H9 (cell line): ENCODE data around the gene TIAM1. TPM values are rescaled to one million over a fixed set of nuclear protein-coding genes. Genes with fewer than 3 reads are reported as not detected.
A peak's percentile ranks its signal among the peaks of the same experiment; 100 is the strongest.

Experiments used
- DNase-seq: peaks from one replicate; pipeline ENCODE4 v3.0.0-alpha.2; 2017
- H2AFZ ChIP-seq: one replicate; pipeline ENCODE4 v1.6.1; 2013; ENCODE audit warnings: mild to moderate bottlenecking, low read length, control low read depth, moderate library complexity
- H2AK5ac ChIP-seq: 2 replicates; pipeline ENCODE4 v1.6.1; 2013; ENCODE audit warnings: low read length, control low read depth, mixed read lengths; ENCODE audit not compliant: insufficient read length
- H2BK120ac ChIP-seq: one replicate; pipeline ENCODE4 v1.6.1; 2013; ENCODE audit warnings: low read depth, mild to moderate bottlenecking, low read length, control low read depth, inconsistent platforms; ENCODE audit not compliant: poor library complexity, severe bottlenecking
- H2BK12ac ChIP-seq: 2 replicates; pipeline ENCODE4 v1.6.1; 2013; ENCODE audit warnings: low read length, control low read depth, mixed read lengths, low read depth; ENCODE audit not compliant: insufficient read length
- H2BK15ac ChIP-seq: 2 replicates; pipeline ENCODE4 v1.6.1; 2013; ENCODE audit warnings: low read depth, low read length, control low read depth
- H2BK20ac ChIP-seq: one replicate; pipeline ENCODE4 v1.6.1; 2013; ENCODE audit warnings: low read depth, mild to moderate bottlenecking, low read length, control low read depth, inconsistent platforms; ENCODE audit not compliant: poor library complexity, severe bottlenecking
- H2BK5ac ChIP-seq: 2 replicates; pipeline ENCODE4 v1.6.1; 2013; ENCODE audit warnings: low read length, control low read depth, mixed read lengths; ENCODE audit not compliant: insufficient read length
- H3K14ac ChIP-seq: 2 replicates; pipeline ENCODE4 v1.6.1; 2013; ENCODE audit warnings: low read length, control low read depth; ENCODE audit not compliant: insufficient read depth
- H3K18ac ChIP-seq: 2 replicates; pipeline ENCODE4 v1.6.1; 2013; ENCODE audit warnings: low read depth, mild to moderate bottlenecking, mixed read lengths, low read length, control low read depth; ENCODE audit not compliant: insufficient read length
- H3K23ac ChIP-seq: 2 replicates; pipeline ENCODE4 v1.6.1; 2013; ENCODE audit warnings: low read length, control low read depth, mixed read lengths, low read depth; ENCODE audit not compliant: insufficient read length
- H3K23me2 ChIP-seq: 2 replicates; pipeline ENCODE4 v1.6.1; 2013; ENCODE audit warnings: low read depth, mild to moderate bottlenecking, mixed read lengths, low read length, control low read depth; ENCODE audit not compliant: insufficient read length, poor library complexity, severe bottlenecking
- H3K27ac ChIP-seq: 2 replicates; pipeline ENCODE4 v1.5.1; 2013; ENCODE audit warnings: low read length, control low read depth, mixed read lengths, low read depth; ENCODE audit not compliant: insufficient read length
- H3K27me3 ChIP-seq: 2 replicates; pipeline ENCODE4 v1.6.1; 2013; ENCODE audit warnings: low read length, control low read depth, inconsistent platforms; ENCODE audit not compliant: insufficient read depth
- H3K4ac ChIP-seq: 2 replicates; pipeline ENCODE4 v1.6.1; 2013; ENCODE audit warnings: low read depth, mild to moderate bottlenecking, control low read depth, inconsistent platforms, low read length, moderate library complexity
- H3K4me1 ChIP-seq: 2 replicates; pipeline ENCODE4 v1.6.1; 2013; ENCODE audit warnings: low read length, control low read depth, inconsistent platforms; ENCODE audit not compliant: insufficient read depth
- H3K4me2 ChIP-seq: 2 replicates; pipeline ENCODE4 v1.6.1; 2013; ENCODE audit warnings: low read length, control low read depth, mixed read lengths; ENCODE audit not compliant: insufficient read length, insufficient read depth
- H3K56ac ChIP-seq: 2 replicates; pipeline ENCODE4 v1.6.1; 2013; ENCODE audit warnings: low read depth, mild to moderate bottlenecking, mixed read lengths, low read length, control low read depth; ENCODE audit not compliant: insufficient read length
- H3K79me1 ChIP-seq: 2 replicates; pipeline ENCODE4 v1.6.1; 2013; ENCODE audit warnings: low read depth, mild to moderate bottlenecking, moderate library complexity, low read length, control low read depth, inconsistent platforms; ENCODE audit not compliant: insufficient read depth, poor library complexity, severe bottlenecking
- H3K79me2 ChIP-seq: 2 replicates; pipeline ENCODE4 v1.6.1; 2013; ENCODE audit warnings: low read length, control low read depth, inconsistent platforms; ENCODE audit not compliant: insufficient read depth
- H3K9ac ChIP-seq: 2 replicates; pipeline ENCODE4 v1.6.1; 2013; ENCODE audit warnings: low read length, control low read depth, mixed read lengths; ENCODE audit not compliant: insufficient read length; ENCODE audit errors: extremely low read depth
- H3K9me3 ChIP-seq: one replicate; pipeline ENCODE4 v1.6.1; 2013; ENCODE audit warnings: low read depth, low read length, inconsistent platforms; ENCODE audit not compliant: control insufficient read depth
- H3T11ph ChIP-seq: one replicate; pipeline ENCODE4 v1.6.1; 2013; ENCODE audit warnings: mild to moderate bottlenecking, low read length, control low read depth, inconsistent platforms
- H4K20me1 ChIP-seq: one replicate; pipeline ENCODE4 v1.6.1; 2013; ENCODE audit not compliant: control insufficient read depth, insufficient read length, insufficient read depth
- H4K5ac ChIP-seq: 2 replicates; pipeline ENCODE4 v1.6.1; 2013; ENCODE audit warnings: low read depth, mild to moderate bottlenecking, mixed read lengths, low read length, control low read depth; ENCODE audit not compliant: insufficient read length
- H4K8ac ChIP-seq: replicated peaks from 2 replicates; pipeline ENCODE4 v1.6.1; 2013; ENCODE audit warnings: low read length, control low read depth, mixed read lengths, low read depth; ENCODE audit not compliant: insufficient read length
- H4K91ac ChIP-seq: 2 replicates; pipeline ENCODE4 v1.6.1; 2013; ENCODE audit warnings: low read depth, mild to moderate bottlenecking, moderate library complexity, mixed read lengths, low read length, control low read depth; ENCODE audit not compliant: insufficient read length
- H3K27ac Mint-ChIP-seq, 3 experiments: 2 replicates in 2 of 3; 3 replicates in 1 of 3; pipeline ENCODE4 v1.8.0; 2020 to 2021; ENCODE audit warnings: mixed read lengths in 3 of 3, mild to moderate bottlenecking in 1 of 3, moderate library complexity in 1 of 3
- H3K27me3 Mint-ChIP-seq: 2 replicates; pipeline ENCODE4 v1.8.0; 2021; ENCODE audit warnings: low read depth, mild to moderate bottlenecking, moderate library complexity, mixed read lengths
- H3K36me3 Mint-ChIP-seq, 3 experiments: 2 replicates in 2 of 3; 3 replicates in 1 of 3; pipeline ENCODE4 v1.8.0; 2020 to 2021; ENCODE audit warnings: low read depth in 3 of 3, mixed read lengths in 3 of 3; ENCODE audit not compliant: insufficient read depth in 1 of 3
- H3K4me1 Mint-ChIP-seq, 2 experiments: 2 replicates each; pipeline ENCODE4 v1.8.0; 2020; ENCODE audit warnings: mixed read lengths in 2 of 2
- H3K4me3 Mint-ChIP-seq, 2 experiments: 2 replicates in 1 of 2; 3 replicates in 1 of 2; pipeline ENCODE4 v1.8.0; 2020 to 2021; ENCODE audit warnings: mild to moderate bottlenecking in 2 of 2, mixed read lengths in 2 of 2, moderate library complexity in 1 of 2
- H3K9me3 Mint-ChIP-seq, 2 experiments: 2 replicates in 1 of 2; 3 replicates in 1 of 2; pipeline ENCODE4 v1.8.0; 2020; ENCODE audit warnings: mild to moderate bottlenecking in 2 of 2, mixed read lengths in 2 of 2, moderate library complexity in 1 of 2
- CTCF ChIP-seq: fragments of 200-600 bp; sonication (generic); conservative IDR thresholded peaks from 3 replicates; pipeline ENCODE4 v1.8.0; 2021; ENCODE audit warnings: antibody characterized with exemption, mild to moderate bottlenecking
- WGBS: extraction: QIAGEN DNeasy Blood & Tissue Kit; methylation state at CpG from one replicate; pipeline ENCODE4 v1.1.7; 2013; ENCODE audit warnings: missing lambda C conversion rate, low lambda C conversion rate, mixed read lengths; ENCODE audit not compliant: insufficient read length; ENCODE audit errors: extremely low coverage; 5-methylcytosine and 5-hydroxymethylcytosine counted together
- total RNA-seq: library from RNA; stranded (reverse); gene quantifications from 2 replicates; pipeline ENCODE4 v1.2.1, GENCODE V29; 2021

The TIAM1 gene
- total RNA-seq, 1 experiment from 2014 or later = 23.1 TPM

GRCh38 chr21:31354604-31355443 lies 10.8 kb upstream of the TIAM1 start:
- Histone ChIP-seq H3K27me3 (no peaks in the 10 kb centered on the region), H2BK15ac (no peak overlapping the region), H2BK20ac (no peak overlapping the region), H3K9ac (no peak overlapping the region), H3K23ac (no peak overlapping the region), H3K4me2 (no peak overlapping the region), H3K56ac (no peak overlapping the region), H2BK5ac (no peak overlapping the region), H2BK120ac (no peak overlapping the region), H4K8ac (no peak overlapping the region), H4K91ac (no peak overlapping the region), H3K4me1 (no peaks in the 10 kb centered on the region), H3K23me2 (no peaks in the 10 kb centered on the region), H3K14ac (peak overlapping the region; percentile 72; the same call in 1 of the 2 replicates), H4K20me1 (no peaks in the 10 kb centered on the region), H3K4ac (no peak overlapping the region), H3K9me3 (no peaks in the 10 kb centered on the region), H2BK12ac (no peak overlapping the region), H3K79me2 (no peaks in the 10 kb centered on the region), H2AK5ac (no peak overlapping the region), H3K79me1 (no peaks in the 10 kb centered on the region), H4K5ac (no peak overlapping the region), H3K27ac (no peak overlapping the region), H2AFZ (no peak overlapping the region), H3T11ph (no peak overlapping the region), H3K18ac (no peak overlapping the region)
- no peak for DNase-seq
- WGBS = no CpG with 5 or more reads among the region's 10 CpGs
- Mint-ChIP-seq H3K27ac (peak overlapping the region in 1 of 3 experiments; percentile 59; a peak in 2 of 7 replicates), H3K4me3 (no peak overlapping the region), H3K36me3 (no peaks in the 10 kb centered on the region), H3K9me3 (no peaks in the 10 kb centered on the region; a peak in 1 of 5 replicates), H3K4me1 (no peaks in the 10 kb centered on the region), H3K27me3 (no peaks in the 10 kb centered on the region)
- no peak for TF ChIP-seq CTCF
